H9 (cell line): ENCODE data around the gene AFDN. TPM values are rescaled to one million over a fixed set of nuclear protein-coding genes. Genes with fewer than 3 reads are reported as not detected.

Experiments used
- DNase-seq: peaks from one replicate; pipeline ENCODE4 v3.0.0-alpha.2; 2017
- H2AFZ ChIP-seq: one replicate; pipeline ENCODE4 v1.6.1; 2013; ENCODE audit warnings: mild to moderate bottlenecking, low read length, control low read depth, moderate library complexity
- H2AK5ac ChIP-seq: 2 replicates; pipeline ENCODE4 v1.6.1; 2013; ENCODE audit warnings: low read length, control low read depth, mixed read lengths; ENCODE audit not compliant: insufficient read length
- H2BK120ac ChIP-seq: one replicate; pipeline ENCODE4 v1.6.1; 2013; ENCODE audit warnings: low read depth, mild to moderate bottlenecking, low read length, control low read depth, inconsistent platforms; ENCODE audit not compliant: poor library complexity, severe bottlenecking
- H2BK12ac ChIP-seq: 2 replicates; pipeline ENCODE4 v1.6.1; 2013; ENCODE audit warnings: low read length, control low read depth, mixed read lengths, low read depth; ENCODE audit not compliant: insufficient read length
- H2BK15ac ChIP-seq: 2 replicates; pipeline ENCODE4 v1.6.1; 2013; ENCODE audit warnings: low read depth, low read length, control low read depth
- H2BK20ac ChIP-seq: one replicate; pipeline ENCODE4 v1.6.1; 2013; ENCODE audit warnings: low read depth, mild to moderate bottlenecking, low read length, control low read depth, inconsistent platforms; ENCODE audit not compliant: poor library complexity, severe bottlenecking
- H2BK5ac ChIP-seq: 2 replicates; pipeline ENCODE4 v1.6.1; 2013; ENCODE audit warnings: low read length, control low read depth, mixed read lengths; ENCODE audit not compliant: insufficient read length
- H3K14ac ChIP-seq: 2 replicates; pipeline ENCODE4 v1.6.1; 2013; ENCODE audit warnings: low read length, control low read depth; ENCODE audit not compliant: insufficient read depth
- H3K18ac ChIP-seq: 2 replicates; pipeline ENCODE4 v1.6.1; 2013; ENCODE audit warnings: low read depth, mild to moderate bottlenecking, mixed read lengths, low read length, control low read depth; ENCODE audit not compliant: insufficient read length
- H3K23ac ChIP-seq: 2 replicates; pipeline ENCODE4 v1.6.1; 2013; ENCODE audit warnings: low read length, control low read depth, mixed read lengths, low read depth; ENCODE audit not compliant: insufficient read length
- H3K23me2 ChIP-seq: 2 replicates; pipeline ENCODE4 v1.6.1; 2013; ENCODE audit warnings: low read depth, mild to moderate bottlenecking, mixed read lengths, low read length, control low read depth; ENCODE audit not compliant: insufficient read length, poor library complexity, severe bottlenecking
- H3K27ac ChIP-seq: 2 replicates; pipeline ENCODE4 v1.5.1; 2013; ENCODE audit warnings: low read length, control low read depth, mixed read lengths, low read depth; ENCODE audit not compliant: insufficient read length
- H3K27me3 ChIP-seq: 2 replicates; pipeline ENCODE4 v1.6.1; 2013; ENCODE audit warnings: low read length, control low read depth, inconsistent platforms; ENCODE audit not compliant: insufficient read depth
- H3K4ac ChIP-seq: 2 replicates; pipeline ENCODE4 v1.6.1; 2013; ENCODE audit warnings: low read depth, mild to moderate bottlenecking, control low read depth, inconsistent platforms, low read length, moderate library complexity
- H3K4me1 ChIP-seq: 2 replicates; pipeline ENCODE4 v1.6.1; 2013; ENCODE audit warnings: low read length, control low read depth, inconsistent platforms; ENCODE audit not compliant: insufficient read depth
- H3K4me2 ChIP-seq: 2 replicates; pipeline ENCODE4 v1.6.1; 2013; ENCODE audit warnings: low read length, control low read depth, mixed read lengths; ENCODE audit not compliant: insufficient read length, insufficient read depth
- H3K56ac ChIP-seq: 2 replicates; pipeline ENCODE4 v1.6.1; 2013; ENCODE audit warnings: low read depth, mild to moderate bottlenecking, mixed read lengths, low read length, control low read depth; ENCODE audit not compliant: insufficient read length
- H3K79me1 ChIP-seq: 2 replicates; pipeline ENCODE4 v1.6.1; 2013; ENCODE audit warnings: low read depth, mild to moderate bottlenecking, moderate library complexity, low read length, control low read depth, inconsistent platforms; ENCODE audit not compliant: insufficient read depth, poor library complexity, severe bottlenecking
- H3K79me2 ChIP-seq: 2 replicates; pipeline ENCODE4 v1.6.1; 2013; ENCODE audit warnings: low read length, control low read depth, inconsistent platforms; ENCODE audit not compliant: insufficient read depth
- H3K9ac ChIP-seq: 2 replicates; pipeline ENCODE4 v1.6.1; 2013; ENCODE audit warnings: low read length, control low read depth, mixed read lengths; ENCODE audit not compliant: insufficient read length; ENCODE audit errors: extremely low read depth
- H3K9me3 ChIP-seq: one replicate; pipeline ENCODE4 v1.6.1; 2013; ENCODE audit warnings: low read depth, low read length, inconsistent platforms; ENCODE audit not compliant: control insufficient read depth
- H3T11ph ChIP-seq: one replicate; pipeline ENCODE4 v1.6.1; 2013; ENCODE audit warnings: mild to moderate bottlenecking, low read length, control low read depth, inconsistent platforms
- H4K20me1 ChIP-seq: one replicate; pipeline ENCODE4 v1.6.1; 2013; ENCODE audit not compliant: control insufficient read depth, insufficient read length, insufficient read depth
- H4K5ac ChIP-seq: 2 replicates; pipeline ENCODE4 v1.6.1; 2013; ENCODE audit warnings: low read depth, mild to moderate bottlenecking, mixed read lengths, low read length, control low read depth; ENCODE audit not compliant: insufficient read length
- H4K8ac ChIP-seq: replicated peaks from 2 replicates; pipeline ENCODE4 v1.6.1; 2013; ENCODE audit warnings: low read length, control low read depth, mixed read lengths, low read depth; ENCODE audit not compliant: insufficient read length
- H4K91ac ChIP-seq: 2 replicates; pipeline ENCODE4 v1.6.1; 2013; ENCODE audit warnings: low read depth, mild to moderate bottlenecking, moderate library complexity, mixed read lengths, low read length, control low read depth; ENCODE audit not compliant: insufficient read length
- H3K27ac Mint-ChIP-seq, 3 experiments: 2 replicates in 2 of 3; 3 replicates in 1 of 3; pipeline ENCODE4 v1.8.0; 2020 to 2021; ENCODE audit warnings: mixed read lengths in 3 of 3, mild to moderate bottlenecking in 1 of 3, moderate library complexity in 1 of 3
- H3K27me3 Mint-ChIP-seq: 2 replicates; pipeline ENCODE4 v1.8.0; 2021; ENCODE audit warnings: low read depth, mild to moderate bottlenecking, moderate library complexity, mixed read lengths
- H3K36me3 Mint-ChIP-seq, 3 experiments: 2 replicates in 2 of 3; 3 replicates in 1 of 3; pipeline ENCODE4 v1.8.0; 2020 to 2021; ENCODE audit warnings: low read depth in 3 of 3, mixed read lengths in 3 of 3; ENCODE audit not compliant: insufficient read depth in 1 of 3
- H3K4me1 Mint-ChIP-seq, 2 experiments: 2 replicates each; pipeline ENCODE4 v1.8.0; 2020; ENCODE audit warnings: mixed read lengths in 2 of 2
- H3K4me3 Mint-ChIP-seq, 2 experiments: 2 replicates in 1 of 2; 3 replicates in 1 of 2; pipeline ENCODE4 v1.8.0; 2020 to 2021; ENCODE audit warnings: mild to moderate bottlenecking in 2 of 2, mixed read lengths in 2 of 2, moderate library complexity in 1 of 2
- H3K9me3 Mint-ChIP-seq, 2 experiments: 2 replicates in 1 of 2; 3 replicates in 1 of 2; pipeline ENCODE4 v1.8.0; 2020; ENCODE audit warnings: mild to moderate bottlenecking in 2 of 2, mixed read lengths in 2 of 2, moderate library complexity in 1 of 2
- WGBS: extraction: QIAGEN DNeasy Blood & Tissue Kit; methylation state at CpG from one replicate; pipeline ENCODE4 v1.1.7; 2013; ENCODE audit warnings: missing lambda C conversion rate, low lambda C conversion rate, mixed read lengths; ENCODE audit not compliant: insufficient read length; ENCODE audit errors: extremely low coverage; 5-methylcytosine and 5-hydroxymethylcytosine counted together
- total RNA-seq: library from RNA; stranded (reverse); gene quantifications from 2 replicates; pipeline ENCODE4 v1.2.1, GENCODE V29; 2021
- TF ChIP-seq, protein P1 (sequence below): fragments of 200-600 bp; sonication (generic); conservative IDR thresholded peaks from 3 replicates; pipeline ENCODE4 v1.8.0; 2021; ENCODE audit warnings: antibody characterized with exemption, mild to moderate bottlenecking

The AFDN gene
- total RNA-seq, 1 experiment from 2014 or later, result 157 TPM

DNA sequence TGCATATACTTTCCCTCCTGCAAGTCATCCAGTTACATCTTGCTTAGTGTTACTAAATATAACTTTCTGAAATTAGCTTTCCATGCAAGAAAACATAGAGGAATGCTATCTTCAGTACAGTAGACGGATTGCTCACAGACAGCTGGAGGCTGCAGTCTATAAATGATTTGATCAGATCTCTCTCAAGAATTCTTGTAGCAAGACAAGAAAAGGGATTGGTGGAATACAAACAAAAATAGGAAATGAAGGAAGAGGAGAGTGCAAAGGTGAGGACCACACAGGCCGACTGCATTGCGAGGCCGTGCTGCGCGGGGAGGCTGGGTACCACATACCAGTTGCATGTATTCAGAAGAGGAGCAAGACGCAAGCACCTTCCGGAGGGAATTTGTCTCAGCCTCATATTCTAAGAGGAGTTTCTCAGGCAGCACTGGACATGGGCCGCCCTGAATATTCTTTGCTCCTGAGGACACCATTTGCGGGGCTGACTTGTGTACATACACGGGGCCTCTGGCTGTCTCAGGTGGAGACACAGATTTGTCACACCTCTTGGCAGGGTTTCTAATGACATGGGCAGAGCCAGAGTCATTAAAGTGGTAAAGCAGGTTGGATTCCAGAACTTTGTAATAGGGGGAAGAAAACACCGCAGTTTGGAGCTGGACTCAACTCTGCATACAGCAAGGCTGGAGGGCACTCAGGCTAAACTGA, 148.1 kb downstream of the AFDN start:
- H3K36me3 Mint-ChIP-seq, result peaks cover 3 to 14% (median 9%) of the 10 kb centered on the region in 3 experiments; a peak in 5 of 7 replicates
- no peak overlapping the region for H4K8ac ChIP-seq
- WGBS, result no CpG with 5 or more reads among the region's 12 CpGs
- H3K27ac ChIP-seq, result no peak overlapping the region
- H3K4me2 ChIP-seq, result no peak overlapping the region
- peak overlapping the region in 1 of 3 experiments; percentile 12; a peak in 2 of 7 replicates for H3K27ac Mint-ChIP-seq
- H3K9me3 Mint-ChIP-seq, result peaks cover 0 to 3% of the 10 kb centered on the region in 2 experiments; a peak in 3 of 5 replicates
- no peak overlapping the region for H3K9ac ChIP-seq
- no peak overlapping the region for H2BK5ac ChIP-seq
- H3K79me2 ChIP-seq, result no peaks in the 10 kb centered on the region
- no peak overlapping the region for H2AK5ac ChIP-seq
- no peak overlapping the region for H3K4ac ChIP-seq
- H3K23ac ChIP-seq, result no peak overlapping the region
- H4K20me1 ChIP-seq, result no peaks in the 10 kb centered on the region
- no peak overlapping the region for H3K14ac ChIP-seq
- DNase-seq, result no peak
- no peaks in the 10 kb centered on the region for H3K79me1 ChIP-seq
- no peak overlapping the region for H2BK12ac ChIP-seq
- no peak overlapping the region for H2AFZ ChIP-seq
- no peak overlapping the region for H3K56ac ChIP-seq
- no peak overlapping the region for H2BK20ac ChIP-seq
- no peak overlapping the region for H3T11ph ChIP-seq
- no peak overlapping the region for H4K91ac ChIP-seq
- no peak overlapping the region for H2BK120ac ChIP-seq
- no peak overlapping the region for H2BK15ac ChIP-seq
- TF ChIP-seq, protein P1, sequence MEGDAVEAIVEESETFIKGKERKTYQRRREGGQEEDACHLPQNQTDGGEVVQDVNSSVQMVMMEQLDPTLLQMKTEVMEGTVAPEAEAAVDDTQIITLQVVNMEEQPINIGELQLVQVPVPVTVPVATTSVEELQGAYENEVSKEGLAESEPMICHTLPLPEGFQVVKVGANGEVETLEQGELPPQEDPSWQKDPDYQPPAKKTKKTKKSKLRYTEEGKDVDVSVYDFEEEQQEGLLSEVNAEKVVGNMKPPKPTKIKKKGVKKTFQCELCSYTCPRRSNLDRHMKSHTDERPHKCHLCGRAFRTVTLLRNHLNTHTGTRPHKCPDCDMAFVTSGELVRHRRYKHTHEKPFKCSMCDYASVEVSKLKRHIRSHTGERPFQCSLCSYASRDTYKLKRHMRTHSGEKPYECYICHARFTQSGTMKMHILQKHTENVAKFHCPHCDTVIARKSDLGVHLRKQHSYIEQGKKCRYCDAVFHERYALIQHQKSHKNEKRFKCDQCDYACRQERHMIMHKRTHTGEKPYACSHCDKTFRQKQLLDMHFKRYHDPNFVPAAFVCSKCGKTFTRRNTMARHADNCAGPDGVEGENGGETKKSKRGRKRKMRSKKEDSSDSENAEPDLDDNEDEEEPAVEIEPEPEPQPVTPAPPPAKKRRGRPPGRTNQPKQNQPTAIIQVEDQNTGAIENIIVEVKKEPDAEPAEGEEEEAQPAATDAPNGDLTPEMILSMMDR, result no peak
- no peaks in the 10 kb centered on the region for H3K27me3 ChIP-seq
- H4K5ac ChIP-seq, result no peak overlapping the region
- no peaks in the 10 kb centered on the region for H3K27me3 Mint-ChIP-seq
- peaks cover 23 to 26% of the 10 kb centered on the region in 2 experiments for H3K4me1 Mint-ChIP-seq
- H3K4me3 Mint-ChIP-seq, result no peak overlapping the region
- no peaks in the 10 kb centered on the region for H3K23me2 ChIP-seq
- H3K9me3 ChIP-seq, result no peaks in the 10 kb centered on the region
- peaks cover 3% of the 10 kb centered on the region; the same call in 1 of the 2 replicates for H3K4me1 ChIP-seq
- H3K18ac ChIP-seq, result no peak overlapping the region
